HPDE6-E6E7 (cell line): ENCODE data around the gene L1CAM.

Source experiments
- DNase-seq: peaks from one replicate; pipeline ENCODE4 v3.0.0; 2011; ENCODE audit warnings: missing footprints; ENCODE audit errors: extremely low spot score

Gene L1CAM

DNA sequence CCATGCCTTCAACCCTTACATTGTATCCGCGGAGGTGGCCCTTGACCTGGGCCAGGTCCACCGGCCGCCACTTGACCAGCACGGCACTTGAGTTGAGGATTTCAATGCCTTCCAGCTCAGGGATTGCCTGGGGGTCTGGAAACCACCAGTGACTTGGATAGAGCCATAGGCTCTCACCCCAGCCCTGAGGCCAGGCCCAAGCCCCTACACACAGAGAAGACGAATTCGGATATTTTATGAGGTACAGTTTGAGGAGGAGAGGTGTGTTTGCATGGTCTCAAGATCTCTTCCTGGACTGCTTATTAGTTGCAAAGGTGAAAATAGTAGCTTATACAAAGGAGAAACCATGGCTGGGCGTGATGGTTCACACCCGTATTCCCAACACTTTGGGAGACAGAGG lies 20.3 kb downstream of the L1CAM start:
- DNase-seq: no peak

DNA sequence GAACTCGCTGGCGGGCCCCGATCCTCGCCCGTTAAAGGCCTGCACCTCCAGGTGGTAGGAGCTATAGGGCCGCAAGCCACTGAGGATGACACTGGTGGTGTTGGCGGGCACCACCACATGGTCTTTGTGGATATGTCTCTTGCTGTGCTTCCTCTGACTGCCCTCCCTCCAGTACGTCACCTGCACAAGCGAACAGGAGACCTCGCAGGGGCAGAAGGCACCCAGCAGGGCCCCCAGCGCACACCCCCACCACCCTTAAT lies 20.7 kb downstream of the L1CAM start:
- DNase-seq: no peak

DNA sequence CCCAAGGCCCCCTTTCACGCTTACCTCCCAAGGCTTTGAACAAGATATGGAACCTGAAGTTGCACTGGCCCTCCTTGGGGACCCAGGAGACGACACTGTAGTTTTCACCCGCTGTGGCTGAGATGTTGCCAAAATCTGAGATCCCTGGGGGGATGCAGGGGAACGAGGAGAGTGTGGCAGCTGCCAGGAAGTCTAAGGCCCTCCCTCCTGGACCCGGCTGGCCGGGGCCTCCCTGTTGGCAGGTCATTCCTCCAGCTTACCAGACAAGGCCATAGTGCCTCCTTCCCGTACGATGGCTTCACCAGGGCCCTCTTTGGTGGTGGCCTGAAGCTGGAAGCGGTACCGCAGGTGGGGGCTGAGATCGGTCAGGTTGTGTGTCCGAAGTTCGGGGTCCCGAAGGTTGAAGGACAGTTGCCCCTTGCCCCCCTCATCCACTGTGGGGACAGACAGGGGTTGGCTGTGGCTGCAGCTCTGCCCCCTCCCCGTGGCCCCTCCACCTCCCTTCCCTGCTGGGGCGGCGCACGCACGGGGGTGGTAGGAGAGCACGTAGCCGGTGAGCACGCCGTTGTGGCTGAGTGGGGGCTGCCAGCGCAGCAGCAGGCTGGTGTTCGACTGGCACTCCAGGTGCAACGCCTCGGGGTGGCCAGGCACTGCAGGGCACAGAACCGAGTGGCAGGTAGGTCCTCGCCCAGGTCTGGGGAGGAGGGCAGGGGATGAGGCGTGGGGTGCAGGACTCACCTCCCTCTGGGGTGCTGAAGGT lies 21.2 kb downstream of the L1CAM start:
- DNase-seq: no peak

DNA sequence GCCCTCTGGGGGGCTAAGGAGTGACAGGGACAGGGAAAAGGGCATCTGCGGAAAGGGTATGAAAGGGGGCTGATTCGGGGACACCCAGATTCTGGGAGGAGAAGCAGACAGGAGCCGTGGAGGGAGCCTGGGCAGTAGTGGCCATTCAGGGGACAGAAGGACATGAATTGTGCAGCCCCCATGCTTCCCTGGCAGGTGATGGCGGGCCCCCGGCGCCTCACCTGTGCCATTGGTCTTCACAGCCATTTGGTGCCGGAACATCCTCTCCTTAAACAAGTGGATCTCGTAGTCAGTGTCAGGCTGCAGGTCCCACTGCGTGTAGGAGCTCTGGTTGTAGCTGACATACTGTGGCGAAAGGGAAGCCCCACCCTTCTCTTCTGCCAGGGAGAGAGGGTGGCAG lies 21.9 kb downstream of the L1CAM start:
- no peak for DNase-seq

DNA sequence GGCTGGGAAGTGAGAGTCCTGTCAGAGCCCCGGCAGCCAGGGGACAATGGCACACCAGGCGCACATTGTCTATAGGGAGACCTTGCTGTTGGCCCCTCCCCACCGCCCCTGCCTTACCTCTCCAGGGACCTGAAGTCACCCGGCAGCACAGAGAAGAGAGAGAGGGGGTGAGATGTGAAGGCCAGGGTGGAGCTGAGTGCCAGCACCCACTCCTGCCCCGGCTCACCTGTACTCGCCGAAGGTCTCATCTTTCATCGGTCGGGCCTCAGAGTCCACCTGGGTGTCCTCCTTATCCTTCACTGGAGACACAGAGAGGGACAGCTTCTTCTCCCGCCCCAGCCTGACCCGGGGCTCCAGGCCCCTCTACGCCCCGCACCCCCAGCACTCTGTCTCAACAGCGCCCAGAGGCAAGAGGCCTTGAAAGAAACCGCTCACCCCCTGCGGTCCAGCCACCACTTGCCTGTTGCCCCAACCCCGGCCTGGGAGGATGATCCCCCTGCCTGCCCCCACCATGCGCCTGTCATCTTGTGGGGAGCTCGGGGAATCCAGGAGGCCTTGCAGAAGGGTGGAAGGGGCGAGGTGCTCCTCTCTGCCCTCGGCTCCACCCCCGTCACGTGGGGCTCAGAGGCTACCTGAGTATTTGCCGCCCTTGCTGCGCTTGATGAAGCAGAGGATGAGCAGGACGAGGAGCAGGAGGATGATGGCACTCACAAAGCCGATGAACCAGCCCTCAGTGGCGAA lies 22.6 kb downstream of the L1CAM start:
- no peak for DNase-seq

DNA sequence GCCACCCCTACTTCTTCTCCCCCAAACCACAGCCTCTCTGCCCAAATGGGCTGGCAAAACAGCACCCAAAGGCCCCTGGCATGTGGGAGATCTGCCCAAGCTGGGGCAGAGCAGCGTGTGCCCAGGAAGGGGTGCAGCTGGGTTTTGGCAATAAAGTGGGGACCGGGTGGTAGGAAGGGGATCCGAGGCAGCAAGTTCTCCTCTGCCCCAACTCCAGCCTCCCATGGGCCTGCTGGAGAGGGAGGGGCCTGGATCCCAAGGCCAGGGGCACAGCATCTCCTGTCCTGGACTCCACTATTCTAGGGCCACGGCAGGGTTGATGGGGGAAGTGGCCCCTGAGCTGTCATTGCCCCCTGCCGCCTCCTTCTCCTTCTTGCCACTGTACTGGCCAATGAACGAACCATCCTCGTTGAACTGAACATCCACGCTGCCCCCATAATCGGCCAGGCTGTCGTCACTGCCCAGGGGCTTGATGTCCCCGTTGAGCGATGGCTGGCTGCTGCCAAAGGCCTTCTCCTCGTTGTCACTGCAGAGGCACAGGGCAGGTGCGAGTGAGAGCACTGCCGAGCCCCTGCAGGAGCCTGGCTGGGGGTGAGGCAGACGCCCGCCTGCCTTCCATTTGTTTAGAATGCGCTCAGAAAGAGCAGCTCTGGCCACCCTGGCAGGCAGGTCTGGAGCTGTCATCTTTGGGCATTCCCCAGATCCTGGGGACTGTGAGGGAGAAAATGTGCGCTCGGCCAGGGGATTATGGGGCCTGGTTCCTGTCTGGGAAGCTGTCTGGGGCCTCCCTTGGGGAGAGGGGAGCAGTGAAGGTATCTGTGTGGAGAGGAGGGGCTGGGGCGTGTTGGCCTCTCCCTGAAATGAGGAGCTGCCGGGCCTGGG lies 23.4 kb downstream of the L1CAM start:
- no peak for DNase-seq

DNA sequence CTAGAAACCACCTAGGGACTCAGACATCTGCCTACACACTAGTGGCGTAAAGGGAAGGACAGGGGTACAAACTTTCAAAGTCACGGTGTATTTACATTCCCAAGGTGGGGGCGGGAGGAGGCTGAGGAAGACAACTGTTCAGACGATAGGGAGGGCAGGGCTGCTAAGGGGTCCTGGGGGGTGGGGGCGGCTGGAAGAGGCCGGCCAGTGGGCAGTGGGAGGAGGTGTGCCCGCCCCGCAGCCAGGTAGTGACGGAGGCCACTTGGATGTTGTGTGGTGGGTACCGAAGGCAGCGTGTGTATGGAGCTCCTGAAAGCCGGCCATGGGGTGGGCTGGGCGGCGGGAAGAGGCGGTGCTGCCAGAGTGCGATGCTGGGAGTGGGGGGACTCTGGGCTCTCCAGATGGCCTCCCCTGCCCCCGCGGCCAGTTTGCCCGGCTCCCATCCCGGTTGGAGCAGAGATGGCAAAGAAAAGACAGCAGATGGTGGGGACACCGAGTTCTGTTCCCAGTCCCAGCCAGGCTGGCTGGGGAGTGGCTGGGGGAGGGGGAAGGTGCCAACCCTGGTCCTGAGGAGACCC lies 24.2 kb downstream of the L1CAM start:
- no peak for DNase-seq

DNA sequence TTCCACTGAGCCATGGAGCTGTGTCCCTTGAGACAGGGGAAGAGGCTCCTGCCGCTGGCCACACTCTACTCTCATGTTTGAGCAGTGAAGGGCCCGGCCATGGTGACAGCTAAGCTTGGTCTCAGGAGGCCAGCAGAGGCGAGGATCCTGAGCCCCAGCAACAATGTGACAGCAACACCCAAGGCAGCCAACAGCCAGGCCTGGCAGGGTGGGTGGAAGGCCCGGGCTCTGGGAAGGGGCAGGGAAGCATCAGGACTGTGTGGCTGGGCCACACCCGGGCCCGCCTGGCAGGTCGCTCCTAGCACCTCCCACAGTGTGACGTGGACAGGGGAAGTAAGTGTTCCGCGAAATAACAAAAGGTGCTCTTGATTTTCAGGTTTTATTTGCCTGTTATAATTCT lies 24.8 kb downstream of the L1CAM start:
- DNase-seq: no peak

DNA sequence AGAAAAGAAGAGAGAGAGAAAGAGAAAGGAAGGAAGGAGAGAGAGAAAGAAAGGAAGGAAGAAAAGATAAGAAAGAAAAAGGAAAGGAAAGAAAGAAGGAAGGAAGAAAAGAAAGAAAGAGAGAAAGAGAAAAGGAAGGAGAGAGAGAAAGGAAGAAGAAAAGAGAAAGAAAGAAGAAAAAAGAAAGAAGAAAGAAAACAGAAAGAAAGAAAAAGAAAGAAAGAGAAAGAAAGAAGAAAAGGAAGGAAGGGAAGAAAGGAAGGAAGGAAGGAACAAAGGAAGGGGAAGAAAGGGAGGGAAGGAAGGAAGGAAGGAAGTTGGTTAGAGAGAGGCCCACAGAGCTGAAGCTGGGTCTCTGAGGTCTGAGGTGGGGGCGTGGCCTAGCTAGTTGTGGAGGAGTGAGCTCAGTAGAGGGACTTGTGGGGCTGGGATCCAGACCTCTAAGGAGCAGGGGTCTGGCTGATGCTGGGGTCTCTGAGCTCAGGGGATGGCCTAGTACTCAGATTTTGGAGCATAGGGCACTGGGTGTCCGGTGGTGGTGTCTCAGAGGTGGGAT lies 28.5 kb downstream of the L1CAM start:
- no peak for DNase-seq

DNA sequence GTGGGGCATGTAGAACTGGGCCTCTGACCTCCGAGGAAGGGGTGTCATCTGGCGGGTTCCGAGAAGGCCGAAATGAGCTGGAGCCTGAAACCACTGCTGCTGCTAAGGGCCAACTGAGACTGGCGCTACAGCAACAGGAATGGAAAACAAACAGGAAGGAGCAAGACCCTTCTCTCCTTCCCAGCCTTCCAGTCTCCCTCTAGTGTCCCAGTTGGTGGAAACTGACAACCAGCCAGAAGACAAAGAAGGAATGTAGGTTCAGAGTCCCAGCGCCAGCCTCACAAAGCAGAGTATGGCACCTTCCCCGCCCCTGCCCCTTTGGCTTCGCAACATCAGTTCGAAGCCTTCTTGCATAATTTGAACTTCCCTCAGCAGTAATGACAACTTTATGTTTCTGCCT lies 31.3 kb downstream of the L1CAM start:
- DNase-seq: no peak

DNA sequence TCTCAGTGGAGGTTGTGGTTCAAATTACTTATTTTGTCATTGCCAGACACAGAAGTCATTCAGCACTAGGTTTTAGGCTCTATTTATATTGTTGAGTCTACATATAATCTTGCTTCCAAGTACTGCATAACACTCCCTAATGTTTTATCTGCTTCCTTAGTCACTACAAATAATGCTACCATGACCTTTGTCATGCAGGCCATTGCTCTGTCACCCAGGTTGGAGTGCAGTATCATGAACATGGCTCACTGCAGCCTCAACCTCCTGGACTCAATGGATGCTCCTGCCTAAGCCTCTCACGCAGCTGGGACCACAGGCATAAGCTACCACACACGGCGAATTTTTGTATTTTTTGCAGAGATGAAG lies 32.1 kb downstream of the L1CAM start:
- DNase-seq: no peak

DNA sequence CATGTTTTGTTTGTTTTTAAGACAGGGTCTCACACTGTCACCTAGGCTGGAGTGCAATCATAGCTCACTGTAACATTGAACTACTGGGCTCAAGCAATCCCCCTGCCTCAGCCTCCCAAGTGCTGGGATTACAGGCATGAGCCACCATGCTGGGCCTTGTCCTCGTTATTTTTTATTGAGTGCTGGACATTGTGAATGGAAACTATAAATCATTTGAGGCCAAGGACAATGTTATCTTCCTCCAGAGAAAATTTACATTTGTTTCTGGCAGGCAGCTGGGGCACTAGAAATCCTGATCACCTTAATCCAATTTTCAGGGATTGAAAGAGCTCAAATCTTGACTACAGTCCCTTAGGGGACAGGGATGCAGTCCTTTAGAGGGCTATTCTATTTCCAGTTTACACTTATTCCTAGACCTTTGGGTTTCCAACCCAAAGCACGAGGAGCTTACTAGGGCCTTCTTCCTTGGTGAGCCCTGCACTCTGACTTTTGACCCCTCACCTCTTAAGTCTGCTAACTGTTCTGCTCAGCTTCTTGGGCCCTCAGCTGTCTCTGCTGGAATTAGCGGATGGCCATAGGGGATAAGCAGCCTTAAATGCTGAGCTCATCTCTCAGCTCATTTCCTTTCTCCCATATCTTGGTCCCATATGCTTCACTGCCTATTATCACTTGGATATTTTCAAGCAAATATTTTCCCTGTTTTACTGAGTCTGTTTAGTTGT lies 32.6 kb downstream of the L1CAM start:
- no peak for DNase-seq

DNA sequence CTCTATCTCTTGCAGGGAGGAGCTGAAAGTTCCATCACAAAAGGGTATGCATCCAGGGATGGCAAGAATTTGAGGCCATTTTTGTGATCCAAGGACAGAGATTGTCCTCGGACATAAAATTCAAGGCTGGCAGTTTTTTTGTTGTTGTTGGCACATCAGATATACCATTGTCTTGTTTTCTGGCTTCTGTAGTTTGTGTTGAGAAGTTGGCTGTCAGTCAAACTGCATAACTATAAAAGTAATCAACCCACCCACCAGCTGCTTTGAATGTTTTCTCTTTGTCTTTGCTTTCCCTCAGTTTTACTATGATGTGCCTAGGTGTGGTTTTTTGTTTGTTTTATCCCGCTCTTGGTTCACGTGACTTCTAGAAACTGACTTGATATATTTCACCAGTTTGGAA lies 34.0 kb downstream of the L1CAM start:
- DNase-seq: no peak

DNA sequence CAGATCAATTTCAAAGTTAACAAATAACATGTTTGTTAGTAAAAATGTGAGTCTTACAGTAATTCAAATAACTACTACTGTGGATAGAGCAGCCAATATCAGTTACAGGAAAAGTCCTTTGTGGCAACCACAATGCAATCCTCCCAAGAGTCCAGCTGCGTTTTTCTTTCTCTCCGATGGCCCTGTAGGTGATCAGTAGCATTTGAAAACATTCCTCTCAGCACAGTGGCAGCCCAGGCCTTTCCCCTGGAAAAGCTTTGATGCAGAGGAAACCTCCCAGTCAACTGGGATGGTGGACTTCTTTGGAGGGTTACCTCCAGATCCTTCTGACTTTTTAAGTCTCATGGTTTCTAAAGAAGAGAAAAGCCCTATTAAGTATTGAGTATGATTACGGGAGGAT lies 37.6 kb downstream of the L1CAM start:
- no peak for DNase-seq

DNA sequence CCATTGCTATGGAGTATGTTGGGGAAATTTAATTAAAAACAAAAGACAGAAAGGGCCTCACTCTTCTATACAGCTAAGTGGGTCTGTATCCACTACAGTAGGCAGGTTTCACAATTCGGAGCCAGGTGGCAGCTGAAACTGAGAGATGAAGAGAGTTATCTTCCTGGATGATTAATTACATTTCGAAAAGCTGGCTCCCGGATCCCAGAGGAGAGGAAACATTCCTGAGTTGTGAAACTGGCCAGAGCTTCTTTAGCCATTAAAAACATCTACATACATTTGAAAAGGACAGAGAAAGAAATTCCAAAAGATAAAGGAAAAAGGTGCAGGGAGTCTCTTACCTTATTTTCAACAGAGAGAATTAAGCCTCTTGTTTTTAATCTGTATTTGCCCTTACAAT lies 40.1 kb downstream of the L1CAM start:
- no peak for DNase-seq

DNA sequence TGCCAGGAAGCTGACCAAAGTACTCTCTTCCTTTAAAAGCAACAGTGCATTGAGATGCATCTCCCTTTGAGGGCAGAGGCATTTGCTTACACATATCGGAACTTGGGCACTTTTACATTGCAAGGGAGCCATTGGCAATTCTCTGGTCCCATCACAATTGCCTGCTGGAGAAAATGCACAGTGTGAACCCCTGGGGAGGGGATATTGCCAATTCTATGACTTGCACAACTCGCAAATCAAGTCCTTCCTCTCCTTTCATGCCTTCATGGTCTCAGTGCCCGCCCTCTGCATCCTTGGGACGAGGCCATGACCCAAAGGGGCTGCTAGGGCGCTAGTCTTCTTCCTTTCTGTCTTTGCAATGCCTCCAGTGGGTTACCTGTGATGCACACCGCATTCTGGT lies 40.8 kb downstream of the L1CAM start:
- DNase-seq: no peak

DNA sequence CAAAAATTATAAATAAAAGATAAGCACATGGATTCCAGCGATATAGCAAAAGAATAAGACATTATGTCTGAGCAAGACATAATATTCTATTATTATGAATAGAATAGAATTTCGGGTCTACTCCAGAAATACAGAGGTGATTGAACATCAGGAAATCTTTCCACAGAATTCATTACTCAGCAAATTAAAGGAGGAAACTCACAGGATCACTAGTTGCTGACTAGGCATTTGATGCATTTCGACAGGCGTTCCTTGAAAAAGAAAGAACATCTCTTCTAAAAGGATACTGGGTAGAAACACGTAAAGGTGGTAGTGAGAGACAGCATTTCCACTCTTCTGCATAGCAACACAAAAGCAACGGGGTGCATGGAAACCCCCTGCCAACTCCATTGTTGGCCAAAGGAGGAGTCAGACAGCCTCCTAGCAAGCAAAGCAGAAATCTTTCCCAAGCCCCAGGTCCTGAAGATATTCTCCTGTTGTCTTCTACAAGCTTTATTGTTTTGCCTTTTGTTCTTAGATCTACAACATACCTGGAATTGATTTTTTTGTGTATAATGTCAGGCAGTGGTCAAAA lies 41.4 kb downstream of the L1CAM start:
- DNase-seq: no peak

DNA sequence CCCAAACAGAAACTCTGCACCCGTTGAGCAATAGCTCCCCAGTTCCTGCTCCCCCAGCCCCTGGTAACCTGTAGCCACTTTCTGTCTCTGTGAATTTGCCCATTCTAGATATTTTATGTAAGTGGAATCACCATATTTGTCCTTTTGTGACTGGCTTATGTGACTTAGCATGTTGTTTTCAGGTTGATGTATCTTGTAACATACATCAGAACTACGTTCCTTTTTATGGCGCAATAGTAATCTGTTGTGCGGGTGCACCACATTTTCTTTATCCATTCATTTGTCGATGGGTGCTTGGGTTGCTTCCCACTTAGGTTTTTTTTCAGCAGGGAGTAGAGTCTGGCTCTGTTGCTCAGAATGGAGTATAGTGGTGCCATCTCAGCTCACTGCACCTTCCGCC lies 49.1 kb downstream of the L1CAM start:
- DNase-seq: no peak

DNA sequence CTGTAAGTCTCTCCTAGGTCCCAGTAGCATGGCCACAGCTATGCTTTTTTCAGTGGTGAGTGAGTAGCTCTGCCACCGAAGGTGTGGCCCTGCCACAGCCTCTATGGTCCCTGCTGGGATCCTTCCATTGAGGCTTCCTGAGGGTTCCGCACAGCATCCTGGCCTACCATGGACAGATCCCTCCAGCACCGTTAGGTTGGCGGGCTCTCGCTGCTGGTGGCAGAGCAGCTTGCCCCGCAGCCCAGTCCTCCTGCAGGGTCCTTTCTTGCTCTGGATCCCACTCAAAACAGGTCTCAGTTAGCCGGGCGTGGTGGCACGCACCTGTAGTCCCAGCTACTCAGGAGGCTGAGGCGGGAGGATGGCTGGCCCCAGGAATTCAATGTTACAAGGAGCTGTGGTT lies 53.2 kb downstream of the L1CAM start:
- DNase-seq: no peak

DNA sequence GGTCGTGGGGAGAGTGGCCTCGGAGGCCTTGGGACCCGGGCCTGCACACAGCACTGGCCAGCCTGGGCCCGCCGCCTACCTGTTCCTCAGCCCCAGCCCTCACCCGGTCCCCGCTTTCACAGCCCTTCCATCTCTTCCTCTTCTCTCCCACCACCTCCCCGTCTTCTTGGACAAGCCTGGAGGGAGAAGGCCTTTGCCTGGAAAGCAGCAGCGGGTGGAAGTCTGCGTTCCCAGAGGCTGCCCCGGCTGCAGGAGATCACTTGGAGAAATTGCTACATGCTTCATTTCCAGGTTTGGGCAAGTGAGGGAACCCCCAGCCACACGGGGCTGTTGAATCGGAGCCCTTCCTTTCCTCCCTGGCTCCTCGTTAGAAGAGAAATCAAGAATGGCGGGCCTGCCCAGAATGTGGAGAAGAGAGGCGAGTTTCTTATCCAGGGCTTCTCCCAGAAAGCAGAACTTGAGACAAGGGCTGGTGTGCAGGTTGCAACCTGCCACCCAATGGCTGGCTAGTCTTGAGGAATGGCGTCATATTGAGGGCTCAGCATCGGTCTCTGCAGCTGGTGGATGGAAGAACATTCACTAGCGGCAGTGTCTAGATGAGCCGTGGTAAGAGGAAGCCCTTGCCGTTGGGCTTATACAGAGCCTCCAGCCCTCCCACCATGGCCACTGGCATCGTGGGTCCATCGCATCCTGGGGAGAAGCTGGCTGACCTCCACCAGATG lies 54.4 kb downstream of the L1CAM start:
- no peak for DNase-seq
